ENCODE data around the gene MFN2. TPM values are rescaled to one million over a fixed set of nuclear protein-coding genes. Genes with fewer than 3 reads are reported as not detected.
A peak's percentile ranks its signal among the peaks of the same experiment; 100 is the strongest.

Gene MFN2
- total RNA-seq, 1 experiment from 2014 or later = 56.8 TPM

- TF ChIP-seq, protein P1, sequence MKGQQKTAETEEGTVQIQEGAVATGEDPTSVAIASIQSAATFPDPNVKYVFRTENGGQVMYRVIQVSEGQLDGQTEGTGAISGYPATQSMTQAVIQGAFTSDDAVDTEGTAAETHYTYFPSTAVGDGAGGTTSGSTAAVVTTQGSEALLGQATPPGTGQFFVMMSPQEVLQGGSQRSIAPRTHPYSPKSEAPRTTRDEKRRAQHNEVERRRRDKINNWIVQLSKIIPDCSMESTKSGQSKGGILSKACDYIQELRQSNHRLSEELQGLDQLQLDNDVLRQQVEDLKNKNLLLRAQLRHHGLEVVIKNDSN (CRISPR knock-in tag; IDR thresholded peaks at IDR 0.05) = no peak
- no peak for TF ChIP-seq ZNF263 (CRISPR knock-in tag; IDR thresholded peaks at IDR 0.05; ENCODE audit: low read depth)
- no peak for TF ChIP-seq ZNF396 (CRISPR knock-in tag; IDR thresholded peaks at IDR 0.05; ENCODE audit: borderline replicate concordance)
- 0 out of 2 replicates have a peak, but pooled peaks have one; percentile 60 for TF ChIP-seq ZBTB43 (CRISPR knock-in tag; IDR thresholded peaks at IDR 0.05)
- TF ChIP-seq NFE2L1 (CRISPR knock-in tag; IDR thresholded peaks at IDR 0.05) = no peak
- no peak for TF ChIP-seq GTF2I (CRISPR knock-in tag; conservative IDR thresholded peaks at IDR 0.05)
- no peak for TF ChIP-seq PREB (CRISPR knock-in tag; IDR thresholded peaks at IDR 0.05; ENCODE audit: borderline replicate concordance)
- TF ChIP-seq SMAD4 (CRISPR knock-in tag; IDR thresholded peaks at IDR 0.05) = no peak
- TF ChIP-seq ZNF138 (CRISPR knock-in tag; conservative IDR thresholded peaks at IDR 0.05) = no peak
- no peak for TF ChIP-seq E2F4 (CRISPR knock-in tag; IDR thresholded peaks at IDR 0.05; ENCODE audit: borderline replicate concordance, low read depth)
- no peak; the same call in 1 of the 2 replicates for TF ChIP-seq MYBL2 (CRISPR knock-in tag; IDR thresholded peaks at IDR 0.05)
- TF ChIP-seq ZNF219 (CRISPR knock-in tag; IDR thresholded peaks at IDR 0.05; ENCODE audit: borderline replicate concordance) = no peak
- TF ChIP-seq, protein P2, sequence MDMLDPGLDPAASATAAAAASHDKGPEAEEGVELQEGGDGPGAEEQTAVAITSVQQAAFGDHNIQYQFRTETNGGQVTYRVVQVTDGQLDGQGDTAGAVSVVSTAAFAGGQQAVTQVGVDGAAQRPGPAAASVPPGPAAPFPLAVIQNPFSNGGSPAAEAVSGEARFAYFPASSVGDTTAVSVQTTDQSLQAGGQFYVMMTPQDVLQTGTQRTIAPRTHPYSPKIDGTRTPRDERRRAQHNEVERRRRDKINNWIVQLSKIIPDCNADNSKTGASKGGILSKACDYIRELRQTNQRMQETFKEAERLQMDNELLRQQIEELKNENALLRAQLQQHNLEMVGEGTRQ (CRISPR knock-in tag; IDR thresholded peaks at IDR 0.05) = no peak
- peak; percentile 48; the same call in 1 of the 2 replicates for TF ChIP-seq FOXP4 (CRISPR knock-in tag; IDR thresholded peaks at IDR 0.05)
- TF ChIP-seq, protein P3, sequence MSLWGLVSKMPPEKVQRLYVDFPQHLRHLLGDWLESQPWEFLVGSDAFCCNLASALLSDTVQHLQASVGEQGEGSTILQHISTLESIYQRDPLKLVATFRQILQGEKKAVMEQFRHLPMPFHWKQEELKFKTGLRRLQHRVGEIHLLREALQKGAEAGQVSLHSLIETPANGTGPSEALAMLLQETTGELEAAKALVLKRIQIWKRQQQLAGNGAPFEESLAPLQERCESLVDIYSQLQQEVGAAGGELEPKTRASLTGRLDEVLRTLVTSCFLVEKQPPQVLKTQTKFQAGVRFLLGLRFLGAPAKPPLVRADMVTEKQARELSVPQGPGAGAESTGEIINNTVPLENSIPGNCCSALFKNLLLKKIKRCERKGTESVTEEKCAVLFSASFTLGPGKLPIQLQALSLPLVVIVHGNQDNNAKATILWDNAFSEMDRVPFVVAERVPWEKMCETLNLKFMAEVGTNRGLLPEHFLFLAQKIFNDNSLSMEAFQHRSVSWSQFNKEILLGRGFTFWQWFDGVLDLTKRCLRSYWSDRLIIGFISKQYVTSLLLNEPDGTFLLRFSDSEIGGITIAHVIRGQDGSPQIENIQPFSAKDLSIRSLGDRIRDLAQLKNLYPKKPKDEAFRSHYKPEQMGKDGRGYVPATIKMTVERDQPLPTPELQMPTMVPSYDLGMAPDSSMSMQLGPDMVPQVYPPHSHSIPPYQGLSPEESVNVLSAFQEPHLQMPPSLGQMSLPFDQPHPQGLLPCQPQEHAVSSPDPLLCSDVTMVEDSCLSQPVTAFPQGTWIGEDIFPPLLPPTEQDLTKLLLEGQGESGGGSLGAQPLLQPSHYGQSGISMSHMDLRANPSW (CRISPR knock-in tag; conservative IDR thresholded peaks at IDR 0.05; ENCODE audit: low read depth) = no peak
- TF ChIP-seq ZSCAN18 (CRISPR knock-in tag; IDR thresholded peaks at IDR 0.05) = no peak
- TF ChIP-seq NR1H2 (CRISPR knock-in tag; IDR thresholded peaks at IDR 0.05) = no peak
- 0 out of 2 replicates have a peak, but pooled peaks have one; percentile 50 for TF ChIP-seq ESRRA (CRISPR knock-in tag; IDR thresholded peaks at IDR 0.05; ENCODE audit: borderline replicate concordance)
- TF ChIP-seq ZNF532 (CRISPR knock-in tag; IDR thresholded peaks at IDR 0.05; ENCODE audit: borderline replicate concordance) = no peak
- TF ChIP-seq IRF2 (CRISPR knock-in tag; IDR thresholded peaks at IDR 0.05; ENCODE audit: borderline replicate concordance, low read depth) = no peak
- peak; percentile 97 for TF ChIP-seq SP1 (CRISPR knock-in tag; conservative IDR thresholded peaks at IDR 0.05)
These were observed at the start of gene MFN2 (continued) for GRCh38 chr1:11979851-11980675.
